Head of caudate nucleus (tissue), 42 donors: ENCODE results near the gene MYO1D.
A peak's percentile ranks its signal among the peaks of the same experiment; 100 is the strongest.

Source experiments
- DNase-seq, 42 donors: peaks; one replicate each; pipeline versions ENCODE4 v3.0.0 to v3.0.0-alpha.2; 2020 to 2021; ENCODE audit warnings: mixed read lengths in 7 of 42
- intact Hi-C: fragments of 100-400 bp; cut with DNase I; formaldehyde crosslinking; loops from one replicate; pipeline ENCODE4 v1.15.0; 2022

Gene MYO1D

GRCh38 chr17:32801193-32801592 lies 75.7 kb downstream of the MYO1D start:
- no peak for DNase-seq
- intact Hi-C loops = no loop called here

GRCh38 chr17:32798938-32799337 lies 78.0 kb downstream of the MYO1D start:
- intact Hi-C loops = no loop called here

GRCh38 chr17:32795339-32795979 lies 81.5 kb downstream of the MYO1D start:
- no peak for DNase-seq

More at GRCh38 chr17:32798938-32799337, 78.0 kb downstream of the MYO1D start:
- no peak for DNase-seq

GRCh38 chr17:32794533-32795246 lies 82.2 kb downstream of the MYO1D start:
- DNase-seq = no peak
- intact Hi-C loops = no loop called here

More at GRCh38 chr17:32795339-32795979, 81.5 kb downstream of the MYO1D start:
- intact Hi-C loops = no loop called here

- intact Hi-C loops = no loop called here
- no peak for DNase-seq
These were observed 83.1 kb downstream of the MYO1D start for GRCh38 chr17:32793841-32794240.

- intact Hi-C loops = no loop called here
- no peak for DNase-seq
These were observed 84.7 kb downstream of the MYO1D start for GRCh38 chr17:32792207-32792606.

GRCh38 chr17:32786169-32786568 lies 90.8 kb downstream of the MYO1D start:
- DNase-seq = no peak
- intact Hi-C loops = loop anchor here (10.0 kb wide), 1 partner anchor 119 kb away; no protein-coding TSS in a partner anchor

- no peak for DNase-seq
- intact Hi-C loops = loop anchor here (2.0 to 10.0 kb wide), 2 partner anchors 93 to 121 kb away; partner anchors contain the start of gene MYO1D
These were observed 92.8 kb downstream of the MYO1D start for GRCh38 chr17:32784113-32784512.

- intact Hi-C loops = loop anchor here (2.0 to 10.0 kb wide), 2 partner anchors 93 to 121 kb away; partner anchors contain the start of gene MYO1D
- peak in 5 of 42 donors; percentile 14 to 58 (median 21) for DNase-seq
These were observed 93.3 kb downstream of the MYO1D start for GRCh38 chr17:32783602-32784001.

- DNase-seq = no peak
- intact Hi-C loops = loop anchor here (10.0 kb wide), 1 partner anchor 124 kb away; no protein-coding TSS in a partner anchor
These were observed 96.2 kb downstream of the MYO1D start for GRCh38 chr17:32780721-32781120.

GRCh38 chr17:32777922-32778321 lies 99.0 kb downstream of the MYO1D start:
- intact Hi-C loops = no loop called here

GRCh38 chr17:32777436-32777835 lies 99.5 kb downstream of the MYO1D start:
- DNase-seq = no peak
- intact Hi-C loops = no loop called here

More at GRCh38 chr17:32777922-32778321, 99.0 kb downstream of the MYO1D start:
- no peak for DNase-seq

GRCh38 chr17:32774695-32775084 lies 102.2 kb downstream of the MYO1D start:
- no peak for DNase-seq
- intact Hi-C loops = no loop called here

GRCh38 chr17:32773856-32774694 lies 102.8 kb downstream of the MYO1D start:
- intact Hi-C loops = no loop called here
- DNase-seq = no peak

GRCh38 chr17:32772453-32773025 lies 104.4 kb downstream of the MYO1D start:
- intact Hi-C loops = no loop called here
- DNase-seq = no peak

- intact Hi-C loops = no loop called here
These were observed 105.5 kb downstream of the MYO1D start for GRCh38 chr17:32771396-32771795.

GRCh38 chr17:32769846-32770245 lies 107.1 kb downstream of the MYO1D start:
- no peak for DNase-seq
- intact Hi-C loops = no loop called here

More at GRCh38 chr17:32771396-32771795, 105.5 kb downstream of the MYO1D start:
- no peak for DNase-seq

GRCh38 chr17:32763855-32764439 lies 113.0 kb downstream of the MYO1D start:
- intact Hi-C loops = no loop called here
- DNase-seq = no peak

GRCh38 chr17:32759476-32759875 lies 117.4 kb downstream of the MYO1D start:
- no peak for DNase-seq
- intact Hi-C loops = loop anchor here (5.0 kb wide), 2 partner anchors 97 to 277 kb away; no protein-coding TSS in a partner anchor
